ENCODE results near the gene NTM.

Gene NTM

GRCh38 chr11:131543389-131544025 lies 173.1 kb downstream of the NTM start:
- Histone ChIP-seq H3K9me3 (ENCODE audit: control insufficient read depth, low read length) (no peaks in the 10 kb centered on the region), H2BK15ac (ENCODE audit: low read depth, poor library complexity, severe bottlenecking) (no peak overlapping the region), H4K91ac (ENCODE audit: low read length) (no peak overlapping the region), H3K4me3 (ENCODE audit: insufficient read depth in 1 of 2, low read depth in 1 of 2, low read length in 2 of 2) (no peak overlapping the region), H3K23ac (ENCODE audit: low read length in 2 of 2) (no peak overlapping the region), H2BK120ac (ENCODE audit: low read depth, low read length) (no peak overlapping the region), H3K14ac (ENCODE audit: low read length in 2 of 2) (no peak overlapping the region), H2AFZ (ENCODE audit: low read depth, low read length) (no peak overlapping the region), H3K4me1 (ENCODE audit: control insufficient read depth, insufficient read depth, low read depth, low read length) (no peaks in the 10 kb centered on the region), H3K9ac (ENCODE audit: low read length) (no peak overlapping the region), H3K27ac (ENCODE audit: low read length, poor library complexity, severe bottlenecking) (no peak overlapping the region), H2BK12ac (ENCODE audit: low read length in 2 of 2) (no peak overlapping the region), H2AK5ac (ENCODE audit: low read length, severe bottlenecking) (no peak overlapping the region), H3K18ac (ENCODE audit: low read depth in 1 of 2, low read length in 2 of 2) (no peak overlapping the region), H3K4ac (ENCODE audit: low read depth in 1 of 2, low read length in 2 of 2) (no peak overlapping the region), H2BK5ac (ENCODE audit: low read depth, low read length, poor library complexity, severe bottlenecking) (no peak overlapping the region), H3K27me3 (ENCODE audit: control insufficient read depth in 1 of 2, insufficient read depth in 1 of 2, low read length in 2 of 2) (peaks cover 0 to 38% of the 10 kb centered on the region in 2 experiments), H3K79me1 (replicated peaks; ENCODE audit: low read length, poor library complexity, severe bottlenecking) (no peaks in the 10 kb centered on the region), H3K36me3 (ENCODE audit: control insufficient read depth in 1 of 2, insufficient read depth in 2 of 2, low read depth in 1 of 2, low read length in 2 of 2) (no peaks in the 10 kb centered on the region), H4K8ac (ENCODE audit: low read length) (no peak overlapping the region), H3K4me2 (ENCODE audit: low read length, poor library complexity, severe bottlenecking) (no peak overlapping the region)
- WGBS, result 69% methylated on average over 7 of the region's 8 CpGs
- no peak for DNase-seq

GRCh38 chr11:131544591-131544990 lies 174.2 kb downstream of the NTM start:
- no peak overlapping the region for H2AFZ ChIP-seq (ENCODE audit: low read depth, low read length)
- H3K4me2 ChIP-seq (ENCODE audit: low read length, poor library complexity, severe bottlenecking), result no peak overlapping the region
- H3K9ac ChIP-seq (ENCODE audit: low read length), result no peak overlapping the region
- no peak overlapping the region for H2BK15ac ChIP-seq (ENCODE audit: low read depth, poor library complexity, severe bottlenecking)
- no peak overlapping the region for H4K91ac ChIP-seq (ENCODE audit: low read length)
- no peak overlapping the region for H2BK5ac ChIP-seq (ENCODE audit: low read depth, low read length, poor library complexity, severe bottlenecking)
- no peak overlapping the region for H3K18ac ChIP-seq (ENCODE audit: low read depth in 1 of 2, low read length in 2 of 2)
- H2AK5ac ChIP-seq (ENCODE audit: low read length, severe bottlenecking), result no peak overlapping the region
- H3K14ac ChIP-seq (ENCODE audit: low read length in 2 of 2), result no peak overlapping the region
- H3K4me3 ChIP-seq (ENCODE audit: insufficient read depth in 1 of 2, low read depth in 1 of 2, low read length in 2 of 2), result no peak overlapping the region
- H3K23ac ChIP-seq (ENCODE audit: low read length in 2 of 2), result no peak overlapping the region
- H3K4ac ChIP-seq (ENCODE audit: low read depth in 1 of 2, low read length in 2 of 2), result no peak overlapping the region
- H2BK12ac ChIP-seq (ENCODE audit: low read length in 2 of 2), result no peak overlapping the region
- H3K4me1 ChIP-seq (ENCODE audit: control insufficient read depth, insufficient read depth, low read depth, low read length), result no peaks in the 10 kb centered on the region
- no peaks in the 10 kb centered on the region for H3K9me3 ChIP-seq (ENCODE audit: control insufficient read depth, low read length)
- H2BK120ac ChIP-seq (ENCODE audit: low read depth, low read length), result no peak overlapping the region
- H4K8ac ChIP-seq (ENCODE audit: low read length), result no peak overlapping the region
- DNase-seq, result no peak
- no peak overlapping the region for H3K27ac ChIP-seq (ENCODE audit: low read length, poor library complexity, severe bottlenecking)
- WGBS, result 46% methylated on average over 9 of the region's 9 CpGs
- H3K27me3 ChIP-seq (ENCODE audit: control insufficient read depth in 1 of 2, insufficient read depth in 1 of 2, low read length in 2 of 2), result peaks cover 0 to 30% of the 10 kb centered on the region in 2 experiments
- H3K36me3 ChIP-seq (ENCODE audit: control insufficient read depth in 1 of 2, insufficient read depth in 2 of 2, low read depth in 1 of 2, low read length in 2 of 2), result no peaks in the 10 kb centered on the region
- no peaks in the 10 kb centered on the region for H3K79me1 ChIP-seq (replicated peaks; ENCODE audit: low read length, poor library complexity, severe bottlenecking)

- Histone ChIP-seq H3K27me3 (ENCODE audit: control insufficient read depth in 1 of 2, insufficient read depth in 1 of 2, low read length in 2 of 2) (peaks cover 0 to 34% of the 10 kb centered on the region in 2 experiments), H2BK120ac (ENCODE audit: low read depth, low read length) (no peak overlapping the region), H4K91ac (ENCODE audit: low read length) (no peak overlapping the region), H3K36me3 (ENCODE audit: control insufficient read depth in 1 of 2, insufficient read depth in 2 of 2, low read depth in 1 of 2, low read length in 2 of 2) (no peaks in the 10 kb centered on the region), H2BK5ac (ENCODE audit: low read depth, low read length, poor library complexity, severe bottlenecking) (no peak overlapping the region), H2BK15ac (ENCODE audit: low read depth, poor library complexity, severe bottlenecking) (no peak overlapping the region), H3K14ac (ENCODE audit: low read length in 2 of 2) (no peak overlapping the region), H3K4ac (ENCODE audit: low read depth in 1 of 2, low read length in 2 of 2) (no peak overlapping the region), H3K9ac (ENCODE audit: low read length) (peak overlapping the region; percentile 21), H3K4me1 (ENCODE audit: control insufficient read depth, insufficient read depth, low read depth, low read length) (no peaks in the 10 kb centered on the region), H4K8ac (ENCODE audit: low read length) (no peak overlapping the region), H2AFZ (ENCODE audit: low read depth, low read length) (no peak overlapping the region), H3K4me3 (ENCODE audit: insufficient read depth in 1 of 2, low read depth in 1 of 2, low read length in 2 of 2) (peak overlapping the region in 1 of 2 experiments; percentile 71), H3K9me3 (ENCODE audit: control insufficient read depth, low read length) (no peaks in the 10 kb centered on the region), H3K79me1 (replicated peaks; ENCODE audit: low read length, poor library complexity, severe bottlenecking) (no peaks in the 10 kb centered on the region), H2AK5ac (ENCODE audit: low read length, severe bottlenecking) (no peak overlapping the region), H2BK12ac (ENCODE audit: low read length in 2 of 2) (no peak overlapping the region), H3K23ac (ENCODE audit: low read length in 2 of 2) (no peak overlapping the region), H3K18ac (ENCODE audit: low read depth in 1 of 2, low read length in 2 of 2) (no peak overlapping the region), H3K27ac (ENCODE audit: low read length, poor library complexity, severe bottlenecking) (no peak overlapping the region), H3K4me2 (ENCODE audit: low read length, poor library complexity, severe bottlenecking) (no peak overlapping the region)
- 60% methylated on average over 10 of the region's 10 CpGs for WGBS
- DNase-seq, result no peak
Observed at GRCh38 chr11:131546218-131546895, 175.9 kb downstream of the NTM start.

- H3K4ac ChIP-seq (ENCODE audit: low read depth in 1 of 2, low read length in 2 of 2), result no peak overlapping the region
- H3K27ac ChIP-seq (ENCODE audit: low read length, poor library complexity, severe bottlenecking), result no peak overlapping the region
- WGBS, result 88% methylated on average over 2 of the region's 2 CpGs
Observed at GRCh38 chr11:131549099-131549498, 178.7 kb downstream of the NTM start.

More at GRCh38 chr11:131549099-131549498, 178.7 kb downstream of the NTM start:
- H2AK5ac ChIP-seq (ENCODE audit: low read length, severe bottlenecking), result no peak overlapping the region
- H3K18ac ChIP-seq (ENCODE audit: low read depth in 1 of 2, low read length in 2 of 2), result no peak overlapping the region
- no peaks in the 10 kb centered on the region for H3K79me1 ChIP-seq (replicated peaks; ENCODE audit: low read length, poor library complexity, severe bottlenecking)
- H4K91ac ChIP-seq (ENCODE audit: low read length), result no peak overlapping the region
- H2BK12ac ChIP-seq (ENCODE audit: low read length in 2 of 2), result no peak overlapping the region
- peaks cover 0 to 28% of the 10 kb centered on the region in 2 experiments for H3K27me3 ChIP-seq (ENCODE audit: control insufficient read depth in 1 of 2, insufficient read depth in 1 of 2, low read length in 2 of 2)
- H3K9me3 ChIP-seq (ENCODE audit: control insufficient read depth, low read length), result no peaks in the 10 kb centered on the region
- no peak overlapping the region for H3K4me2 ChIP-seq (ENCODE audit: low read length, poor library complexity, severe bottlenecking)
- no peak overlapping the region for H4K8ac ChIP-seq (ENCODE audit: low read length)
- no peak overlapping the region for H2BK15ac ChIP-seq (ENCODE audit: low read depth, poor library complexity, severe bottlenecking)
- no peak overlapping the region for H3K14ac ChIP-seq (ENCODE audit: low read length in 2 of 2)
- DNase-seq, result no peak
- no peak overlapping the region for H3K4me3 ChIP-seq (ENCODE audit: insufficient read depth in 1 of 2, low read depth in 1 of 2, low read length in 2 of 2)
- H3K36me3 ChIP-seq (ENCODE audit: control insufficient read depth in 1 of 2, insufficient read depth in 2 of 2, low read depth in 1 of 2, low read length in 2 of 2), result no peaks in the 10 kb centered on the region
- H2BK120ac ChIP-seq (ENCODE audit: low read depth, low read length), result no peak overlapping the region
- H2BK5ac ChIP-seq (ENCODE audit: low read depth, low read length, poor library complexity, severe bottlenecking), result no peak overlapping the region
- no peak overlapping the region for H2AFZ ChIP-seq (ENCODE audit: low read depth, low read length)
- H3K23ac ChIP-seq (ENCODE audit: low read length in 2 of 2), result no peak overlapping the region
- no peak overlapping the region for H3K9ac ChIP-seq (ENCODE audit: low read length)
- no peaks in the 10 kb centered on the region for H3K4me1 ChIP-seq (ENCODE audit: control insufficient read depth, insufficient read depth, low read depth, low read length)

All from mesenchymal stem cell (in vitro differentiated cells and primary cell).